ENCODE results near the gene TRIM52. TPM values are rescaled to one million over a fixed set of nuclear protein-coding genes. Genes with fewer than 3 reads are reported as not detected.

The TRIM52 gene
- total and polyA plus RNA-seq, 2 of the 13 experiments (the other 11 are each of a cell fraction or from before 2014, with no cell fraction given) = 7.2 to 11.6 TPM

DNA sequence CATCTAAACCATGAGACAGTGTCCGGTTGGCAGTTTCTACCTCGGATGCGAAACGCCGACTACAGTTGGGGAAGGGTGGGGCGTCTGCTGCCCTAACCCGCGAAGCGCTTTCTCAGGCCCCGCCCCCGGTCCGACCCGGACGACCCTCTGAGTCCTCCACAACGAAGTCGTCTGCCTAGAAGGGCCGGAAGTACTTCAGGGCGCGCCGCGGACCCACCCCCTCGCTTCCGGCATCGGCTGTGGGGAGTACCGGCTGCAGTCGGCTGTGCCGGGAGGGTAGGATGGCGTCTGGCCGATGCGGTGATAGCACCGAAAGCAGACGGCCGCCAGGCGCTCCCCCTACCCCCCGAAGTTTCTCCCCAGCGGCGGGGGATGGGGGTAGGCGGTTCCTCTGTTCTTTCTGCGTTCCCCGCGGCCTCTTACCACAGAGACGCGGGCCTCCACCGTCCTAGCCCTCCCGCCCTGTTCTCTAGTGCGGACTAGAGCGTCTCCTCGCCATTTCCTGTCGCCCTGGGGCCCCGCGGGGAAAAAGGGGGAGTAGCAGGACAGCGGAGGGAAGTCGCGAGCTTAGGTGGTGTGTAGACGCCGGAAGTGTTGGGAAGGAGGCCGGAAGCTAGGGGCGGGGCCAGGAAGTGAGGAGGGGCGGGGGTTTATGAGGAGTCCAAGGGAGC lies 37.8 kb downstream of the TRIM52 start, which contains the start of gene TRIM41 (continued):
- peak; percentile 63; the same call in 1 of the 2 replicates for TF ChIP-seq SRY (CRISPR knock-in tag; IDR thresholded peaks at IDR 0.05)
- no peak for TF ChIP-seq ZEB1 (IDR thresholded peaks at IDR 0.05; ENCODE audit: insufficient replicate concordance, low read depth)
- no peak for TF ChIP-seq IKZF4 (CRISPR knock-in tag; IDR thresholded peaks at IDR 0.05; ENCODE audit: borderline replicate concordance, low read depth, not compliant biosample characterization)
- peak; percentile 94 for TF ChIP-seq THAP11 (CRISPR knock-in tag; IDR thresholded peaks at IDR 0.05)
- TF ChIP-seq, protein P1, sequence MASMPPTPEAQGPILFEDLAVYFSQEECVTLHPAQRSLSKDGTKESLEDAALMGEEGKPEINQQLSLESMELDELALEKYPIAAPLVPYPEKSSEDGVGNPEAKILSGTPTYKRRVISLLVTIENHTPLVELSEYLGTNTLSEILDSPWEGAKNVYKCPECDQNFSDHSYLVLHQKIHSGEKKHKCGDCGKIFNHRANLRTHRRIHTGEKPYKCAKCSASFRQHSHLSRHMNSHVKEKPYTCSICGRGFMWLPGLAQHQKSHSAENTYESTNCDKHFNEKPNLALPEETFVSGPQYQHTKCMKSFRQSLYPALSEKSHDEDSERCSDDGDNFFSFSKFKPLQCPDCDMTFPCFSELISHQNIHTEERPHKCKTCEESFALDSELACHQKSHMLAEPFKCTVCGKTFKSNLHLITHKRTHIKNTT (CRISPR knock-in tag; IDR thresholded peaks at IDR 0.05) = no peak
- no peak for TF ChIP-seq ZNF616 (CRISPR knock-in tag; IDR thresholded peaks at IDR 0.05; ENCODE audit: low read depth)
- no peak for TF ChIP-seq BHLHE40 (IDR thresholded peaks at IDR 0.05; ENCODE audit: low read length)
- TF ChIP-seq MEIS2 (CRISPR knock-in tag; IDR thresholded peaks at IDR 0.05) = peak; percentile 32; the same call in 1 of the 2 replicates
- no peak for TF ChIP-seq PCBP2 (optimal IDR thresholded peaks at IDR 0.05; ENCODE audit: low read depth, low read length, poor library complexity, severe bottlenecking)
- TF ChIP-seq, protein P2, sequence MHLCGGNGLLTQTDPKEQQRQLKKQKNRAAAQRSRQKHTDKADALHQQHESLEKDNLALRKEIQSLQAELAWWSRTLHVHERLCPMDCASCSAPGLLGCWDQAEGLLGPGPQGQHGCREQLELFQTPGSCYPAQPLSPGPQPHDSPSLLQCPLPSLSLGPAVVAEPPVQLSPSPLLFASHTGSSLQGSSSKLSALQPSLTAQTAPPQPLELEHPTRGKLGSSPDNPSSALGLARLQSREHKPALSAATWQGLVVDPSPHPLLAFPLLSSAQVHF (CRISPR knock-in tag; IDR thresholded peaks at IDR 0.05) = no peak
- no peak; the same call in 1 of the 2 replicates for TF ChIP-seq JDP2 (CRISPR knock-in tag; IDR thresholded peaks at IDR 0.05; ENCODE audit: borderline replicate concordance)
- no peak for TF ChIP-seq ZNF530 (CRISPR knock-in tag; IDR thresholded peaks at IDR 0.05; ENCODE audit: low read depth)
- TF ChIP-seq RARA (CRISPR knock-in tag; IDR thresholded peaks at IDR 0.05) = 0 out of 2 replicates have a peak, but pooled peaks have one; percentile 5
- TF ChIP-seq ZNF570 (CRISPR knock-in tag; IDR thresholded peaks at IDR 0.05; ENCODE audit: borderline replicate concordance) = 0 out of 2 replicates have a peak, but pooled peaks have one; percentile 7
- TF ChIP-seq RFXANK (CRISPR knock-in tag; IDR thresholded peaks at IDR 0.05) = no peak
- no peak for TF ChIP-seq IRX3 (CRISPR knock-in tag; IDR thresholded peaks at IDR 0.05; ENCODE audit: borderline replicate concordance, low read depth)
- TF ChIP-seq PCBP1 (IDR thresholded peaks at IDR 0.05; ENCODE audit: borderline replicate concordance, low read depth, low read length) = peak; percentile 67
- TF ChIP-seq BORCS8-MEF2B (CRISPR knock-in tag; IDR thresholded peaks at IDR 0.05) = peak; percentile 89; the same call in 1 of the 2 replicates
- no peak for TF ChIP-seq JUNB (CRISPR knock-in tag; IDR thresholded peaks at IDR 0.05; ENCODE audit: borderline replicate concordance)
- TF ChIP-seq ZNF792 (CRISPR knock-in tag; IDR thresholded peaks at IDR 0.05) = 0 out of 2 replicates have a peak, but pooled peaks have one; percentile 14
- TF ChIP-seq TGIF2 (CRISPR knock-in tag; IDR thresholded peaks at IDR 0.05) = peak; percentile 66
- TF ChIP-seq, protein P3, sequence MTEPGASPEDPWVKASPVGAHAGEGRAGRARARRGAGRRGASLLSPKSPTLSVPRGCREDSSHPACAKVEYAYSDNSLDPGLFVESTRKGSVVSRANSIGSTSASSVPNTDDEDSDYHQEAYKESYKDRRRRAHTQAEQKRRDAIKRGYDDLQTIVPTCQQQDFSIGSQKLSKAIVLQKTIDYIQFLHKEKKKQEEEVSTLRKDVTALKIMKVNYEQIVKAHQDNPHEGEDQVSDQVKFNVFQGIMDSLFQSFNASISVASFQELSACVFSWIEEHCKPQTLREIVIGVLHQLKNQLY (CRISPR knock-in tag; IDR thresholded peaks at IDR 0.05) = no peak
- 0 out of 2 replicates have a peak, but pooled peaks have one; percentile 3 for TF ChIP-seq NFE2L2 (IDR thresholded peaks at IDR 0.05; ENCODE audit: low read length)
- TF ChIP-seq TMF1 (CRISPR knock-in tag; IDR thresholded peaks at IDR 0.05; ENCODE audit: low read depth) = 0 out of 2 replicates have a peak, but pooled peaks have one; percentile 74
- 0 out of 2 replicates have a peak, but pooled peaks have one; percentile 80 for TF ChIP-seq KLF13 (CRISPR knock-in tag; IDR thresholded peaks at IDR 0.05)
- no peak; the same call in 1 of the 2 replicates for TF ChIP-seq ZNF564 (CRISPR knock-in tag; IDR thresholded peaks at IDR 0.05)
- peak; percentile 99 for TF ChIP-seq RBFOX2 (IDR thresholded peaks at IDR 0.05; ENCODE audit: low read depth, low read length)

All from HepG2 (cell line).